Gastroesophageal sphincter (tissue), 3 donors: Measurements from ENCODE around the gene PARVG.

Experiments used
- POLR2A ChIP-seq, 2 donors: fragments of 450-650 bp; IDR thresholded peaks; one replicate each; pipeline ENCODE4 v1.6.1; 2017; ENCODE audit warnings: antibody characterized with exemption in 2 of 2, mild to moderate bottlenecking in 2 of 2, moderate library complexity in 1 of 2
- POLR2AphosphoS5 ChIP-seq: sonication (generic); formaldehyde crosslinking; IDR thresholded peaks from one replicate; pipeline ENCODE4 v1.6.1; 2017; ENCODE audit warnings: antibody characterized with exemption
- TF ChIP-seq, protein P1 (sequence below), 4 experiments: fragments of 200-600 bp in 2 of 4; fragments of 450-650 bp in 2 of 4; sonication (generic) in 1 of 4; IDR thresholded peaks; one replicate each; pipeline ENCODE4 v1.5.1; 2017 to 2019; ENCODE audit warnings: antibody characterized with exemption in 4 of 4, mild to moderate bottlenecking in 2 of 4, moderate library complexity in 2 of 4

DNA sequence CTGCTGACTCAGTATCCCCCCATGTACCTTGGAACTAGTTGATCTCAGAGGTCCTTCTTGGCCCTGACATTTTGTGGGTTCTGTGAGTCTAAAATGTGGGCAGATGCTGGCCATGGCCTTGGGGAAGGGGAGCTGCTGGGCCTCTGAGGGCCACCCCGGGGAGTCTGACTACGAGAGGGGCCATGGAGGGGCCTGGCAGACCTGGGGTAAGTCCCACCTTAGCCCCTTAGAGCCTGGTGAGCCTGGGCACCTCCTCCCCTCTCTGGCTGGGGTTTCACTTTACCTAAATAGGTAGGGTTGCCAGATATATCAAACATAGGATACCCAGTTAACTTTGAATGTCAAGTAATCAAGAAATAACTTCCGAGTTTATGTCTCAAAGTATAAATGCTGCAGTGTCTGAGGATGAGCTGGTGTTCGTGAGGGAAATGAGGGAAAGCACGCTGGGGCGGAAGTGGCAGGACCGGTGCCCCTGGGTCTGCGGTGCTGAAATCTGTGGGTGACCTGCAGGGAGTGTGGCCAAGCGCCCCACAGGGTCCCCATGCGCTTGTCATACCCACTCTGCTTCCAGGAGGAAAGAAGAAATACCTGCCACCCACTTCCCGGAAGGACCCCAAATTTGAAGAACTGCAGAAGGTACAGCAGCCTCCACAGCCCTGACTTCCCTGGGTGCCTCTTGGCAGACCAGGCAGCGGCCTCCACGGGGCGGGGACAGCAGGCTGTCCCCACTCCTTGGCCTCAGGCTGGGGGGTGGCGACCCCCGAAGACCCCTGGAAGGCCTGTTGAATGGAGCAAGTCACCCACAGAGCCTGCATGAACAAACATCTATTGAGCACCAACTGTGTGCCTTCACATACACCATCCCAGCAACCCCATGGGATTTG is 4.8 kb downstream of the PARVG start:
- TF ChIP-seq, protein P1, sequence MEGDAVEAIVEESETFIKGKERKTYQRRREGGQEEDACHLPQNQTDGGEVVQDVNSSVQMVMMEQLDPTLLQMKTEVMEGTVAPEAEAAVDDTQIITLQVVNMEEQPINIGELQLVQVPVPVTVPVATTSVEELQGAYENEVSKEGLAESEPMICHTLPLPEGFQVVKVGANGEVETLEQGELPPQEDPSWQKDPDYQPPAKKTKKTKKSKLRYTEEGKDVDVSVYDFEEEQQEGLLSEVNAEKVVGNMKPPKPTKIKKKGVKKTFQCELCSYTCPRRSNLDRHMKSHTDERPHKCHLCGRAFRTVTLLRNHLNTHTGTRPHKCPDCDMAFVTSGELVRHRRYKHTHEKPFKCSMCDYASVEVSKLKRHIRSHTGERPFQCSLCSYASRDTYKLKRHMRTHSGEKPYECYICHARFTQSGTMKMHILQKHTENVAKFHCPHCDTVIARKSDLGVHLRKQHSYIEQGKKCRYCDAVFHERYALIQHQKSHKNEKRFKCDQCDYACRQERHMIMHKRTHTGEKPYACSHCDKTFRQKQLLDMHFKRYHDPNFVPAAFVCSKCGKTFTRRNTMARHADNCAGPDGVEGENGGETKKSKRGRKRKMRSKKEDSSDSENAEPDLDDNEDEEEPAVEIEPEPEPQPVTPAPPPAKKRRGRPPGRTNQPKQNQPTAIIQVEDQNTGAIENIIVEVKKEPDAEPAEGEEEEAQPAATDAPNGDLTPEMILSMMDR (IDR thresholded peaks at IDR 0.05), result no peak
- TF ChIP-seq POLR2AphosphoS5 (no peak), POLR2A (IDR thresholded peaks at IDR 0.05) (no peak)
